ENCODE measurements around the gene KRT82. TPM values are rescaled to one million over a fixed set of nuclear protein-coding genes. Genes with fewer than 3 reads are reported as not detected.

The KRT82 gene
- total RNA-seq, 4 donors from 2014 or later, result 0.46 to 10.3 TPM; not detected in 2

- intact Hi-C loops (cut with DNase I; ENCODE audit: low total_unique reads), result no loop called here
- TF ChIP-seq POLR2A (IDR thresholded peaks at IDR 0.05) (no peak), CTCF (IDR thresholded peaks at IDR 0.05) (no peak)
- peak in 1 of 2 donors; percentile 26 for DNase-seq (ENCODE audit: low spot score in 2 of 2)
- no peak overlapping the region for H3K4me3 ChIP-seq (ENCODE audit: low read depth, poor library complexity, severe bottlenecking)
- 85 to 88% methylated on average over 6 of the region's 6 CpGs for WGBS, 2 donors
These were observed 40.4 kb upstream of the KRT82 start for GRCh38 chr12:52446367-52447045.

DNA sequence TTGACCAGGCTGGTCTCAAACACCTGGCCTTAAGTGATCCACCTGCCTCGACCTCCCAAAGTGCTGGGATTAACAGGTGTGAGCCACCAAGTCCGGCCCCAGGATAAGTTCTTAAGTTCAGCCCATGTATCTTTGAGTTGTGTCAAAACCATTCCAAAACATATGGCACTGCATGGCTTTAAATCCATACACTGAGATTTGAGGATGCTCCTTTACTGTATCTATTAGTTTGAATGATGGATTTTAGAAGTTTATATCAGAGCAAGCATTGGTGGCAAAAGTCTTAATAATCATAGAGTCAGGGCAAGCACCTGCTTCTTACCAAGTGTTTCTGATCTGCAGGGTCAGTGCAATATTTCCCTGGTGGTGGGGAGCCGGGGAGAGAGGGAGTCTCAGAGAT lies 39.7 kb upstream of the KRT82 start:
- no peak overlapping the region for H3K4me3 ChIP-seq (ENCODE audit: low read depth, poor library complexity, severe bottlenecking)
- TF ChIP-seq CTCF (IDR thresholded peaks at IDR 0.05) (no peak), POLR2A (IDR thresholded peaks at IDR 0.05) (no peak)
- peak in 1 of 2 donors; percentile 34 for DNase-seq (ENCODE audit: low spot score in 2 of 2)
- 66 to 87% methylated on average over 3 of the region's 3 CpGs for WGBS, 2 donors
- intact Hi-C loops (cut with DNase I; ENCODE audit: low total_unique reads), result no loop called here

DNA sequence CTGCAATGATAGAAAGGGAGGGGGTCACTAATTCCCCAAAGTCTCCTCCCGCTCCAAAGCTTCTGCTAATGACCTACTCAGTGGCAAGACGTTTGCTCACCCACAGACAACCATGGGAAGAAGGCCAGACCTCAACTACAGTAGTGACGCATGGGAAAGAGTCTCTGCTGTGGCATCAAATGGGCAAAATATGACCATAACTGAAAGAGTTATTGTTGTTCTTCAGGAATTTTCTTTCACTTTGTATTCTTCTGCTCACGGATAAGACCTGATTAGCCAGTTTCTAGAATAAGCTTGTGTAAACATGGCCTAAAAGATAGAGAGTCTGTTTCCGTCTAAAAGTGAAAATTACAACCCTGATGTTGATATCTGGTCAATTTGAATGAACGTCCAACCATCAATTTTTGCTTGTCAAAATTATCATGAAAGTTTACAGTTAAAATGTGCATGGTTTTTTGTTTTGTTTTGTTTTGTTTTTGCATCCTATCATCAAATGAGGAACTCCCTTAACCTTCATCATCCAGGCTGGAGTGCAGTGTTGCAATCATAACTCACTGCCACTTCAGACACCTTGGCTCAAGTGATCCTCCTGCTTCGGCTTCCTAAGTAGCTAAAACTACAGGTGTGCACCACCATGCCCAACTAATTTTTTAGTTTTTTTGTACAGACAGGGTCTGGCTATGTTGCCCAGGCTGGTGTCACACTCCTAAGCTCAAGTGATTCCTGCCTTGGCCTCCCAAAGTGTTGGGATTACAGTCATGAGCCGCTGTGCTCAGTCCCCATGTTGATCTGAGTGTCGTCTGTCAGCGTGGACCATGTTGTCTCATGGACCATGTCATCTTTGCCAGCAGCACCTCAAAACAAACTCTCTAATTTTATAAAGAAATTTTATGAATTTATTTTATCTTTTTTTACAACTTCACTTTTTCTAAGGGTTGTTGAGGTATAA lies 38.8 kb upstream of the KRT82 start:
- peak in 1 of 2 donors; percentile 81 for DNase-seq (ENCODE audit: low spot score in 2 of 2)
- intact Hi-C loops (cut with DNase I; ENCODE audit: low total_unique reads), result no loop called here
- H3K4me3 ChIP-seq (ENCODE audit: low read depth, poor library complexity, severe bottlenecking), result no peak overlapping the region
- WGBS, 2 donors, result 72 to 79% methylated on average over 10 of the region's 10 CpGs
- TF ChIP-seq CTCF (IDR thresholded peaks at IDR 0.05) (no peak), POLR2A (IDR thresholded peaks at IDR 0.05) (no peak)

- WGBS, 2 donors, result 94 to 97% methylated on average over 3 of the region's 3 CpGs
- intact Hi-C loops (cut with DNase I; ENCODE audit: low total_unique reads), result no loop called here
- no peak for DNase-seq (ENCODE audit: low spot score in 2 of 2)
- TF ChIP-seq POLR2A (IDR thresholded peaks at IDR 0.05) (no peak), CTCF (IDR thresholded peaks at IDR 0.05) (no peak)
- H3K4me3 ChIP-seq (ENCODE audit: low read depth, poor library complexity, severe bottlenecking), result no peak overlapping the region
These were observed 37.8 kb upstream of the KRT82 start for GRCh38 chr12:52443966-52444365.

DNA sequence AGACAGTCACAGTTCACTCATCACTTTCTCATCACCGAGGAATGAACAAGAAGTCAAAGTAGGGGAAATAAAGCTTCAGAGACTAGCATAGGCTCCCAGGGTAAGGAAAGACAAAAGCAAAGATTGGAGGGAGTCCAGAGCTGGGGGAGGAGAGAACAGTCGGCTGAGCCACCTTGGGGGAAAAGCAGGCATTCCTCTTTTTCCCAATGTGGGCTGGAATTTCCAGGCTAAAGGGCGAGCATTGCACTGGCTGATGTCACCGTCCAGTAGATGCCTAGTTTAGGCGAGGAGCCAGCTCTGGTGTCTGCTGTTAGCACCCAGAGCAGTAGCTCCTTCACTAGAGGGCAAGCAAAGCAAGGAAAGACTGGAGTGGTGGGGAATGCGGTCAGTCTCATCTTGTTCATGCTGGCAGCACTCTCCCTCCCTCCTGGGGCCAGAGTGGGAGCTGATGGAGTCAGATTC lies 36.5 kb upstream of the KRT82 start:
- DNase-seq (ENCODE audit: low spot score in 2 of 2), result peak in 1 of 2 donors; percentile 54
- no peak for TF ChIP-seq CTCF (IDR thresholded peaks at IDR 0.05)
- TF ChIP-seq POLR2A (IDR thresholded peaks at IDR 0.05), result no peak
- 41 to 61% methylated on average over 6 of the region's 6 CpGs for WGBS, 2 donors
- no peak overlapping the region for H3K4me3 ChIP-seq (ENCODE audit: low read depth, poor library complexity, severe bottlenecking)
- intact Hi-C loops (cut with DNase I; ENCODE audit: low total_unique reads), result no loop called here

Data from lower leg skin (tissue), 4 donors.